Measurements from ENCODE around the gene PMM2.

Gene PMM2

DNA sequence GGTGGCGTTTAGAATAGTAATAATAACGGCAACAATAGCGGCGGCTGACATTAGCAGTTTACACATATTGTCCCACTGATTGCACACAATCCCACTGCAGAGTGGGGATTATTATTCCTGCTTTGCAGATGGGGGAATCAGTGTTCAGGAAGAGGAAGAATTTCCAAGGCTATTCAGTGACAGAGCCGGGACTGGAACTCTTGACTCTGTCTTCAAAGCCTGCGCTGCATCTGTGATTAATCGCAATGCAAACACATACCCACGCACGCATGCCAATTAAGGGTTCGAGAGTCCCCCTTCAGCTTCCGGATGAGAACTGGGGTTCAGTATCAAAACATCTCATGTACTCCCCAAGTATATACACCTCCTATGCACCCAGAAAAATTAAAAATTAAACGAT lies 29.4 kb upstream of the PMM2 start:
- Histone ChIP-seq H3K27ac (no peak overlapping the region), H3K4me3 (no peak overlapping the region)
- no peak for DNase-seq (ENCODE audit: low spot score)
- TF ChIP-seq, protein P1, sequence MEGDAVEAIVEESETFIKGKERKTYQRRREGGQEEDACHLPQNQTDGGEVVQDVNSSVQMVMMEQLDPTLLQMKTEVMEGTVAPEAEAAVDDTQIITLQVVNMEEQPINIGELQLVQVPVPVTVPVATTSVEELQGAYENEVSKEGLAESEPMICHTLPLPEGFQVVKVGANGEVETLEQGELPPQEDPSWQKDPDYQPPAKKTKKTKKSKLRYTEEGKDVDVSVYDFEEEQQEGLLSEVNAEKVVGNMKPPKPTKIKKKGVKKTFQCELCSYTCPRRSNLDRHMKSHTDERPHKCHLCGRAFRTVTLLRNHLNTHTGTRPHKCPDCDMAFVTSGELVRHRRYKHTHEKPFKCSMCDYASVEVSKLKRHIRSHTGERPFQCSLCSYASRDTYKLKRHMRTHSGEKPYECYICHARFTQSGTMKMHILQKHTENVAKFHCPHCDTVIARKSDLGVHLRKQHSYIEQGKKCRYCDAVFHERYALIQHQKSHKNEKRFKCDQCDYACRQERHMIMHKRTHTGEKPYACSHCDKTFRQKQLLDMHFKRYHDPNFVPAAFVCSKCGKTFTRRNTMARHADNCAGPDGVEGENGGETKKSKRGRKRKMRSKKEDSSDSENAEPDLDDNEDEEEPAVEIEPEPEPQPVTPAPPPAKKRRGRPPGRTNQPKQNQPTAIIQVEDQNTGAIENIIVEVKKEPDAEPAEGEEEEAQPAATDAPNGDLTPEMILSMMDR (IDR thresholded peaks at IDR 0.05) = no peak

- no peak overlapping the region for H3K4me3 ChIP-seq
- TF ChIP-seq, protein P1 (IDR thresholded peaks at IDR 0.05) = no peak
- no peak overlapping the region for H3K27ac ChIP-seq
- no peak for DNase-seq (ENCODE audit: low spot score)
Measured at GRCh38 chr16:8768692-8769091, 28.9 kb upstream of the PMM2 start.

- no peak for DNase-seq (ENCODE audit: low spot score)
- no peak overlapping the region for H3K27ac ChIP-seq
- H3K4me3 ChIP-seq = no peak overlapping the region
- TF ChIP-seq, protein P1 (IDR thresholded peaks at IDR 0.05) = no peak
Measured at GRCh38 chr16:8773537-8773936, 24.1 kb upstream of the PMM2 start.

DNA sequence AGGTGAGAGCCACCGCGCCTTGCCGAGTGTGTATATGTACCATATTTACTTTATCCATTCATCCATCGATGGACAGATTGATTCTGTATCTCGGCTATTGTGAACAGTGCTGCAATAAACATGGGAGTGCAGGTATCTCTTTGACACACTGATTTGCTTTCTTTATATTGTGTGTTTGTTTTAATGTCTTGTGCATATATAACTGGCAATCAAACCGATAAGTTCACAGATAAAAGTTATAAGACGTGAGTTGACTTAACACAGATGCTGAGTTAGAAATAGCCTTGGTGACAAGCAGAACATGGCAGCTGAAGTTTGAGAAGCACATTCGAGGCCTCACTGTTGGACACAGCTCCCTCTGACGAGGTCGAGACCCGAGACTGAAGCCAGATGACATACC lies 23.4 kb upstream of the PMM2 start:
- DNase-seq (ENCODE audit: low spot score) = no peak
- no peak overlapping the region for H3K27ac ChIP-seq
- TF ChIP-seq, protein P1 (IDR thresholded peaks at IDR 0.05) = no peak
- no peak overlapping the region for H3K4me3 ChIP-seq

DNA sequence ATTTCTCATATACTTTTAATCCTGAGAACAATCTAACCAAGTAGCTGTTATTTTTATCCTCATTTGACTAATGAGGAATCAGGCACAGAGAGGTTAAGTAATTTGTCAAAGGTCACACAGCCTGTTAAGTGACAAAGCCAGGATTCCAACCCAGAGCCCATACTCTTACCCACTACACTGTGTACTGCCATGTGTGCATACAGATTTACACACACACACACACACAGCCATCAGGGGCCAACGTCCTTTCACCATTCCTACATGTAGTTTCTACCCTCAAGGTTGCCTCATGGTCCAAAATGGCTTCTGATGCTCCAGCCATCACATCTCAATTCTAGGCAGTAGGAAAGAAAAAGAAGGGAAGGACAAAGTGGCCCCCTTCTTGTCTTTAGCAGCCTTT lies 22.3 kb upstream of the PMM2 start:
- DNase-seq (ENCODE audit: low spot score) = no peak
- no peak overlapping the region for H3K27ac ChIP-seq
- TF ChIP-seq, protein P1 (IDR thresholded peaks at IDR 0.05) = no peak
- no peak overlapping the region for H3K4me3 ChIP-seq

DNA sequence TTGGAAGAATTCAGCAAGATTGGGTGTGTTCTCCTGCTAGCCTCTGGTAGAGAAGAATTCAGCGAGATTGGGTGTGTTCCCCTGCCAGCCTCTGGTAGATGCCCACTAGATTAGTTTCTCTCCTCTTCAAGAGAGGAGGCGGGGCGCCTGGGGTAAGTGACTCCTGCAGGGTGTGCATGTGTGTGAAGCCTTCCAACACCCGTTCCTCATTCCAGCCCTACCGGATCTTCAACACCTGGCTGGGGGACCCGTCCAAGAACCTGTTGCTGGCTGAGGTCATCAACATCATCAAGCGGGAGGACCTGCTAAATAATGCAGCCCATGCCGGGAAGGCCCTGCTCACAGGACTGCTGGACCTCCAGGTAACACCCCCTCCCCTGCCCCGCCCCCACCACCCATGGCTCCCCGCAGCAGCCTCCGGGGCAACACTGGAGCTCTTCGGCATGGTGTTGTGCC lies 21.5 kb upstream of the PMM2 start:
- H3K27ac ChIP-seq = no peak overlapping the region
- H3K4me3 ChIP-seq = no peak overlapping the region
- no peak for DNase-seq (ENCODE audit: low spot score)
- TF ChIP-seq, protein P1 (IDR thresholded peaks at IDR 0.05) = no peak

DNA sequence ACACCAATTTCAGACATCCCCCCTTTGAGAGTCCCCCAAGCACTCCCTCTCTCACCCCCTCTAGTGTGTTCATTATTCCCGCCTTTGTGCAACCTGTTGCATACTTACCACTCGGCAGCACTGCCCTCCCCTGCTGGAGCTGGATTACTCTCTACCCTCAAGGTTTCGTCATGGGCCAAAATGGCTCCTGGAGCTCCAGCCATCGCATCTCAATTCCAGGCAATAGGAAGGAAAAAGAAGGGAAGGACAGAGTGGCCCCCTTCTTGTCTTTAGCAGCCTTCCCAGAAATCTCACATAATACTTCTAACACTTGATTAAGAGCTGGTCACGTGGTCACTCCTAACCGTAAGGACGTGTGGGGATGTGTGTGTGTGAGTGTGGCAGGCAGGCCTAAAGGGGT lies 20.4 kb upstream of the PMM2 start:
- Histone ChIP-seq H3K27ac (no peak overlapping the region), H3K4me3 (no peak overlapping the region)
- TF ChIP-seq, protein P1 (IDR thresholded peaks at IDR 0.05) = no peak
- DNase-seq (ENCODE audit: low spot score) = no peak
